Spinal cord (tissue), 10 donors: ENCODE results near the gene LIN37. TPM values are rescaled to one million over a fixed set of nuclear protein-coding genes. Genes with fewer than 3 reads are reported as not detected.

Experiments
- DNase-seq, 6 donors: peaks; one replicate each; pipeline versions ENCODE4 v3.0.0 to v3.0.0-alpha.2; 2013 to 2015; ENCODE audit warnings: low spot score in 6 of 6, low read depth in 4 of 6
- H3K27ac ChIP-seq: one replicate; pipeline ENCODE4 v1.5.1; 2013; ENCODE audit warnings: low read depth, low read length, control low read depth
- H3K27me3 ChIP-seq: one replicate; pipeline ENCODE4 v1.6.1; 2013; ENCODE audit warnings: low read length; ENCODE audit not compliant: control insufficient read depth, insufficient read depth
- H3K36me3 ChIP-seq: one replicate; pipeline ENCODE4 v1.6.1; 2013; ENCODE audit warnings: low read length; ENCODE audit not compliant: control insufficient read depth, insufficient read depth
- H3K4me1 ChIP-seq: one replicate; pipeline ENCODE4 v1.6.1; 2013; ENCODE audit warnings: low read length; ENCODE audit not compliant: control insufficient read depth, insufficient read depth
- H3K4me3 ChIP-seq: one replicate; pipeline ENCODE4 v1.5.1; 2013; ENCODE audit warnings: low read depth, low read length, control low read depth
- H3K9me3 ChIP-seq: one replicate; pipeline ENCODE4 v1.6.1; 2013; ENCODE audit warnings: low read length; ENCODE audit not compliant: control insufficient read depth, insufficient read depth
- WGBS: methylation state at CpG from one replicate; pipeline ENCODE4 v1.1.5; 2013; ENCODE audit warnings: missing lambda C conversion rate; ENCODE audit not compliant: insufficient coverage; 5-methylcytosine and 5-hydroxymethylcytosine counted together
- polyA plus RNA-seq, 2 donors: library from polyadenylated mRNA; unstranded; fragments of 120-200 nt; gene quantifications; one replicate each; pipeline ENCODE4 v1.2.1, GENCODE V29; 2013; ENCODE audit not compliant: insufficient read length in 2 of 2
- total RNA-seq, 2 donors: library from RNA; depleted of rRNA in 1 of 2; stranded (reverse); fragments of 120-200 nt in 1 of 2; fragments of >200 nt in 1 of 2; gene quantifications; one replicate each; pipeline versions ENCODE4 v1.2.3 to v1.2.4, GENCODE V29; 2013 to 2014
- donor health status: healthy.

Gene LIN37
- total and polyA plus RNA-seq, 4 donors, result 5.1 to 18.3 (median 16.7) TPM

DNA sequence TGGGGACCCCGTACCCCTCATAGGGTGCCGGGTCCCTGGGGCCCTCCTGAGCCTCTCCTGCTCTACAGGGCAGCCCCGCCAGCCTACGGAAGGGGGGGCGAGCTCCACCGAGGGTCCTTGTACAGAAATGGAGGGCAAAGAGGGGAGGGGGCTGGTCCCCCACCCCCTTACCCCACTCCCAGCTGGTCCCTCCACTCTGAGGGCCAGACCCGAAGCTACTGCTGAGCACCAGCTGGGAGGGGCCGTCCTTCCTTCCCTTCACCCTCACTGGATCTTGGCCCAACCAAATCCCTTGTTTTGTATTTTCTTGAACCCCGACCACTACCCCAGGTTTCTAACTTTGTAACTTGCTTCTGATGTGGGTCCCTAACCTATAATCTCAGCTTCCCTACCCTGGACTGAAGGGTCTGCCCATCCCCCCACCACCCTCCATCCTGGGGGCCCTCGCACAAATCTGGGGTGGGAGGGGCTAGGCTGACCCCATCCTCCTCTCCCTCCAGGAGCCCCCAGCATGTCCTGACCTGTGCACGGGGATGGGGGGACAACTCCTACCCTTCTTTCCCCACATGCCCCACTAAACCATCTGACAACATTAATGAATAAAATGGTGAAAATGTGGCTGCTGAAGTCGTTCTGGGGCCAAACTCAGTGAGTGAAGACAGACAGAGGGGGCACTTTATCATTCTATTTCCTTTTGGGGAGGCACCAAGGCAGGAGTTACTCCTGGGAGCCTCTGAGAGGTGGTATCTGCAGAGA is 40.0 kb downstream of the LIN37 start:
- no peak overlapping the region for H3K4me3 ChIP-seq
- WGBS, result 70% methylated on average over 2 of the region's 12 CpGs
- no peak overlapping the region for H3K27ac ChIP-seq
- H3K4me1 ChIP-seq, result no peaks in the 10 kb centered on the region
- H3K36me3 ChIP-seq, result peaks cover 79% of the 10 kb centered on the region
- no peaks in the 10 kb centered on the region for H3K9me3 ChIP-seq
- H3K27me3 ChIP-seq, result no peaks in the 10 kb centered on the region
- DNase-seq, result peak in 1 of 6 donors; percentile 1

- Histone ChIP-seq H3K4me3 (no peak overlapping the region), H3K4me1 (no peaks in the 10 kb centered on the region), H3K27me3 (no peaks in the 10 kb centered on the region), H3K9me3 (no peaks in the 10 kb centered on the region), H3K27ac (no peak overlapping the region), H3K36me3 (peaks cover 69% of the 10 kb centered on the region)
- peak in 1 of 6 donors; percentile 7 for DNase-seq
- 76% methylated on average over 11 of the region's 11 CpGs for WGBS
Measured at GRCh38 chr19:35789195-35789977, 41.0 kb downstream of the LIN37 start.

- H3K27me3 ChIP-seq, result no peaks in the 10 kb centered on the region
- H3K9me3 ChIP-seq, result no peaks in the 10 kb centered on the region
- no peak overlapping the region for H3K4me3 ChIP-seq
- peak in 1 of 6 donors; percentile 1 for DNase-seq
- H3K27ac ChIP-seq, result no peak overlapping the region
- peaks cover 60% of the 10 kb centered on the region for H3K36me3 ChIP-seq
- WGBS, result 91% methylated on average over 18 of the region's 19 CpGs
- H3K4me1 ChIP-seq, result no peaks in the 10 kb centered on the region
Measured at GRCh38 chr19:35789978-35790944, 41.9 kb downstream of the LIN37 start.

DNA sequence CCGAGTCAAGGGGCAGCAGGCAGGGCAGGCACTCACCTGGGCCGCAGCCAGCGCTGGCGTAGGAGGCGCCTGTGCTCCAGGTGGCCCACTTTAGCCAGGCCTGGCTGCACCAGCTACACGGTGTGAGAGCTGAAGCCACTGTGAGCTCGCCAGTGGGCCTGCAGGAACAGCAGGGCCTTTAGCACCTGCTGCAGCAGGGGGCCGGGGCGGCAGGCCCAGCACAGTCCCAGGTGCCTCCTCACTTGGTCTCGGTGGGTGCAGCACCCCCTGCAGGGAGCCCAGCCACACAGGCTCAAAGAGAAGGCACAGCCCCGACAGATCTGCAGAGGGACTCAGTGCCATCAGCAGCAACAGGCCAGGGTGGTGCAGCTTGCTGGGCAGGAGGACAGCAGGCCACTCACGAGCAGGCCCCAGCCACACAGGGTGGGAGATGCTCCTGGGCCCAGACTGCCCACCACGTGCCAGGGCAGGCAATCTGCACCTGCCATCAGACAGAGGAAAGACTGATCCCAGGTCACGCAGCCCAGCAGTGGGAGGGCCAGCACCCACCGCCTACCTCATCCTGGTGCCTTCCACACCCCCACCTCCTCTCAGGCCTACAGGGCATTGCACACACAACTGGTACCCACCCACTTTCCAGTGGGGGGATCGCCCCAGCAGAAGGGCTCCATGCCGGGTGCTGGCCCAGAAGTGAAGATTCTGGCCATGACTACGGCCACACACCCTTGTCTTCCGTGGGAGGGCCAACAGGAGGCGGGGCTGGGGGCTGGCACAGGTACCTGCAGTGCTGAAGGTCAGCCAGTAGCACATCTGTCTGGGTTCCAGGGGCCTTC is 42.8 kb downstream of the LIN37 start:
- H3K9me3 ChIP-seq, result no peaks in the 10 kb centered on the region
- no peak overlapping the region for H3K27ac ChIP-seq
- no peak overlapping the region for H3K4me3 ChIP-seq
- peak in 1 of 6 donors; percentile 4 for DNase-seq
- H3K36me3 ChIP-seq, result peaks cover 51% of the 10 kb centered on the region
- no peaks in the 10 kb centered on the region for H3K27me3 ChIP-seq
- no peaks in the 10 kb centered on the region for H3K4me1 ChIP-seq
- 63% methylated on average over 20 of the region's 20 CpGs for WGBS

GRCh38 chr19:35791814-35792279 is 43.5 kb downstream of the LIN37 start:
- Histone ChIP-seq H3K4me1 (peaks cover 3% of the 10 kb centered on the region), H3K9me3 (no peaks in the 10 kb centered on the region), H3K27me3 (peaks cover 3% of the 10 kb centered on the region), H3K4me3 (no peak overlapping the region), H3K36me3 (peaks cover 44% of the 10 kb centered on the region), H3K27ac (no peak overlapping the region)
- DNase-seq, result no peak
- 84% methylated on average over 9 of the region's 9 CpGs for WGBS

GRCh38 chr19:35792312-35792711 is 43.9 kb downstream of the LIN37 start:
- H3K4me3 ChIP-seq, result no peak overlapping the region
- no peaks in the 10 kb centered on the region for H3K9me3 ChIP-seq
- WGBS, result 76% methylated on average over 15 of the region's 15 CpGs
- H3K27ac ChIP-seq, result no peak overlapping the region
- H3K27me3 ChIP-seq, result peaks cover 8% of the 10 kb centered on the region
- peaks cover 8% of the 10 kb centered on the region for H3K4me1 ChIP-seq
- peaks cover 39% of the 10 kb centered on the region for H3K36me3 ChIP-seq
- no peak for DNase-seq

DNA sequence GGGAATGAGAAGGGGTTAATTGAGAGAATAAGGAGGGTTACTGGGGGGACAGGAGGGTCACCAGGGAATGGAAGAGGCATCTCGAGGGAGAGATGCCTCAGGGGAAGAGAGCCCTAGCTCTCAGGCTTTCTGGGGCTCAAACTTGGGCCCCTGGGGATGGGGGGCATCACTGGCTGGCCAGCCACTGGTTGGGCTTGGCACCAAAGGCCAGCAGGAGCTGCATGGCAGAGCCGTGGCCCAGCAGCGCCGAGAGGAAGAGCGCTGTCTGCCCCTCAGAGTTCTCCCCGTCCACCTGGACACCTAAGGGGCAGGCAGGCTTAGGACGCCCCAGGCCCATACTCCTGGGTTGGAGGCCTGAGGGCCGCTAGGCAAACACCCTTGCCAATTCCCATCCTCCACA is 44.5 kb downstream of the LIN37 start:
- WGBS, result 78% methylated on average over 8 of the region's 8 CpGs
- no peaks in the 10 kb centered on the region for H3K9me3 ChIP-seq

DNA sequence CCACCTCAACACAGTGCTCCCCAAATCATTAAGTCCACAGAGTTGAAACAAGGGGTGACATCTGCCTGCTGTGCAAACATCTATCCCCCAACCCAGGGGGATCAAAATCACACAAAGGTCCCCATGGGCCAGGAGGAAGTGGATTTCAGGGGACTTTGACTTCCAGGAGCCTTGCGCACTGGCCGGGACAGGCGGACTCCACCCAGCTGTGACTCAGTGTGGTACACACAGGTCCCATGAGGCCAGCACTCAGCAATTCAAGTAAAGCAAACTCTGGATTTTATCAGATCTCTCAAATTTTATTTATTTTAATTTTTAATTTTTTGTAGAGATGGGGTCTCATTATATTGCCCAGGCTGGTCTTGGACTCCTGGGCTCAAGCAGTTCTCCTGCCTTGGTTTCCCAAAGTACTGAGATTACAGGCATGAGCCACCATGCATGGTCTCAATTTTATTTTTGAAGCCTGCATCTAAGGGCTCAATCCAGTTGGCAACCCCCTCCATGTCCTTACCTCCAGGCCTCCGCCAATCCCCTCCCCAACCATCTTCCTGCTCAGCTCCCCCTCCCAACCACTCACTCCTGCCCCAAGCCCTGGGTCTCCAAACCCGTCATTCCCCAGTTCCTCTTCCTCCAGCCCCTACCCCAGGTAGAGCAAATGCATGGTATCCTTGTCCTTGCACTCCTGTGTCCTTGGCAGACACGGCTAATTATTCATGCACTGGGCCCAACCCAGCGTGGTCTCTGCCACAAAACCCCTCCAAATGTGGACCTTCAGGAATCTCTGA is 45.2 kb downstream of the LIN37 start:
- Histone ChIP-seq H3K9me3 (no peaks in the 10 kb centered on the region), H3K36me3 (peaks cover 27% of the 10 kb centered on the region), H3K4me1 (peaks cover 13% of the 10 kb centered on the region), H3K27me3 (peaks cover 10% of the 10 kb centered on the region), H3K4me3 (no peak overlapping the region), H3K27ac (no peak overlapping the region)
- WGBS, result 87% methylated on average over 7 of the region's 7 CpGs
- no peak for DNase-seq

More for the DNA sequence above, 44.5 kb downstream of the LIN37 start:
- peaks cover 34% of the 10 kb centered on the region for H3K36me3 ChIP-seq
- peaks cover 10% of the 10 kb centered on the region for H3K27me3 ChIP-seq
- peaks cover 12% of the 10 kb centered on the region for H3K4me1 ChIP-seq
- H3K4me3 ChIP-seq, result no peak overlapping the region
- no peak for DNase-seq
- no peak overlapping the region for H3K27ac ChIP-seq
